GM18520 (cell line): ENCODE measurements around the gene SPARC.
"Not testable (repeated sequence)": the region's sequence is repeated elsewhere in the genome, so short reads cannot be mapped to it uniquely, and the experiment has no call there.

Source experiments
- ATAC-seq: cut with Tn5 transposase; IDR thresholded peaks from one replicate; pipeline ENCODE4 v1.9.1; 2021; ENCODE audit not compliant: unreplicated experiment

Gene SPARC

DNA sequence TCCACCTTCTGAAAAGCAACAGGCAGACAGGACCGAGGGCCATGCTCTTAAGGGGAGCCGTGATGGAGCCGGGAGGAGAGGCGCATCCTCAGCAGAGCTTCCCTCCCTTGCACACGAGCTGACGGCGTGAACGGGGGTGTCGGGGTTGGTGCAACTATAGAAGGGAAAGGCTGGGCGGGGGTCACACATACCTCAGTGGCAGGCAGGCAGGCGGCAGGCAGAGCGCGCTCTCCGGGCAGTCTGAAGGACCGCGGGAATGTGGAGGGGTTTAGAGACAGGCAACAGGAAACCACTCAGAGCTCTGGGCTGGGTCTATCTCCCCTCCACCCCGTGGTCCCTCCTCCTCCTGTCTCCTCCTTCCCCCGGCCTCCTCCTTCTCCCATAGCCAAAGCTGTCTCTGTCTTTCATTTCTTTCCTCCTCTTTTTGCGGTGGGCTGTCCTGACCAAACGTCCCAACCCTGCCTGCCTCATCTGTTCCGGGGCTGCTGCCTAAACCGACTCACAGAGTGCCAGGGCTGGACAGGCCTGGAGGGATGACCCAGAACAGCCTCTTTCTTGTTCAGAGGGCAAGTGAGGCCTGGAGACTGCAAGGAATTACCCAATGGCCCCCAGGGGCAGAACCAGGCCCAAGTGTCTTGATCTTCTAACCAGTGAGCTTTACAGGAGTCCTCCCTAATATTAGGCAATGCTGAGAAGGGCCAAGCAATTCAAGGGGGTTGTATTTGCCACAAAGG is at the start of gene SPARC:
TSS of gene SPARC (minus strand) at position 242 of the 734 bp plus-strand sequence. CDS start 10,727 bp downstream, outside the sequence.
- no peak for ATAC-seq

DNA sequence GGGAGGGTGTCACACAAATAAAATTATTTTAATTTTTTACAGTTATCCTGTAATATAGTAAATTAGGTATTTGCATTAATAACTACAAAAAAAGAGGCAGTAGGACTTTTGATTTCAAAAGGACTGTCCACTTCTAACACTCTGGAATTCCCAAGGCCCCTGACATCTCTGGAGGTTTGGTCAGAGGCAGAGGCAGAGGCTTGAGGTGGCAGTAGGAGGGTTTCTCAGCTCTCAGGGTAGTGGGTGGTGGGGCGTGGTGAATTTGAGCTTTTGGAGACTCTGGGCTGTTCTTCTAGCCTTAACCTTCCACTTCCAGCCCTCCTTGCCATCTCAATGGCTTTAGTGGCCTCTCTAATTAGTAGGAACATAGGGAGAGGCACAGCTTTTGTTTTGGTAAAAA is 48.9 kb upstream of the SPARC start:
- ATAC-seq = no peak

DNA sequence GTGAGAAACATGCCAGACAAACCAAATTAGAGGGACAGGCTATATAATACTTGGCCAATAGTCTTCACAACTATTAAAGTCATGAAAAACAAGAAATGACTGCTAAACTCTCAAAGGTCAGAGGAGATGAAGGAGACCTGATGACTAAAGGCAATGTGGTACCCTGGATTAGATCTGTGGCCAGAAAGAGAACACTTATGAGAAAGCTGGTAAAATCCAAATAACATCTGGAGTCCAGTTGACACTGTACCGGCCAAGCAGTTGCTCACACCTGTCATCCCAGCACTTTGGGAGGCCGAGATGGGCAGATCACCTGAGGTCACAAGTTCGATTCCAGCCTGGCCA is 47.3 kb upstream of the SPARC start:
- ATAC-seq = no peak

DNA sequence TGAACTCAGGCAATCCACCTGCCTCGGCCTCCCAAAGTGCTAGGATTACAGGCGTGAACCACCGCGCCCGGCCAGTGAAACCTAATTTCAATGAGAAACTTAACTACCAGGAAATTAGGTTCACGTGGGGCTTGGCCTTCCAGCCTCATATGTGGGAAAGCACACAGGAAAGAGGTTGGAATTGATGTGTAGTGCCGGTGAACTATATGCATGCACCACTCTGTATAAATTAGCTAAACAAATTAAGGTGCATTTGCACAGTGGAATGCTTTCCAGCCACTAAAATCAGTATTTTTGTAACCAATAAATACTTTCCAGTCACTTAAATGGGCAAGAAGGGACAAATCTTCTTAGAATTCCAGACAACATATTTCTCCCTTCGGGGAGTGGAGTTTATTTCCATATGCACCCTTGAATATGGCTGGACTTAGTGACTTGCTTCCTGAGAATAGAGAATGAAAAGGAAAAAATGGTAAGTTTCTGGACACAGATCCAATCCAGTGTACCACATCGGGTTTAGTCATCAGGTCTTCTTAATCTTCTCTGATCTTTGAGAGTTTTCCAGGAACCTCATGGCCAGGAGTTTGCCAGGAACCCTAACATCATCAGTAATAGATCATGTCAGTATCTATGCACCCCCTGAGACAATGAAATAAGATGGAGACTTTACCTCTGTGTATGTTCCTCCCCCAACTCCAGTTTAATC is 46.8 kb upstream of the SPARC start:
- ATAC-seq = no peak

GRCh38 chr5:151730381-151730780 is 43.7 kb upstream of the SPARC start:
- ATAC-seq = no peak

DNA sequence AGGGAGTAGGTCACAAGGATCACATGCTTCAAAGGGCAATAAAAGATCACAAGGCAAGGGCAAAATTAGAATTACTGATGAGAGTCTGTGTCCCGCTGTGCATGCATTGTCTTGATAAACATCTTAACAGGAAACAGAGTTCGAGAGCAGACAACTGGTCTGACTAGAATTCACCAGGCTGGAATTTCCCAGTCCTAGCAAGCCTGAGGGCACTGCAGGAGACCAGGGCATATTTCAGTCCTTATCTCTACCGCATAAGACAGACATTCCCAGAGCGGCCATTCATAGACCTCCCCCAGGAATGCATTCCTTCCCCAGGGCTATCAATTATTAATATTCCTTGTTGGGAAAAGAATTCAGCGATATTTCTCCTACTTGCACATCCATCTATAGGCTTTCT is 42.9 kb upstream of the SPARC start:
- not testable (repeated sequence) for ATAC-seq

DNA sequence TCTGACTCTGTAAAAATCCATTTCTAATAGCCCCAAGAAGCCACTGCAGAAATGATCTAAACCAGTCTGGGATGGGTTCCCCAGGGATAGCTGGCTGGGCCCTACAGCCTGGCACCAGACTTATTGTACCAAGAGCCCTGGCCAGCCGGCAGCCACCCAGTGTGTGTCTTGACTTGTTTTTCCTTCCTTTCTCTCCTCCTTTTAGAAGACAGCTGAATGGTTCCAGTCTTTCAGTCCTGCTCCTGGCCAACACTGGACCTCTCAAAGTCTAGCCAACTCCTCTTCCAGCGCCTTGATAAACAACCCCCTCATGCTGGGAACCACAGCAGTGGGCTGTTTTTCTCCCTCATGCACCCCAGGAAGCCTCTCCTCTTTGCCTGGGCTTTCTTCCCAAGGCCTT is 37.6 kb upstream of the SPARC start:
- no peak for ATAC-seq

DNA sequence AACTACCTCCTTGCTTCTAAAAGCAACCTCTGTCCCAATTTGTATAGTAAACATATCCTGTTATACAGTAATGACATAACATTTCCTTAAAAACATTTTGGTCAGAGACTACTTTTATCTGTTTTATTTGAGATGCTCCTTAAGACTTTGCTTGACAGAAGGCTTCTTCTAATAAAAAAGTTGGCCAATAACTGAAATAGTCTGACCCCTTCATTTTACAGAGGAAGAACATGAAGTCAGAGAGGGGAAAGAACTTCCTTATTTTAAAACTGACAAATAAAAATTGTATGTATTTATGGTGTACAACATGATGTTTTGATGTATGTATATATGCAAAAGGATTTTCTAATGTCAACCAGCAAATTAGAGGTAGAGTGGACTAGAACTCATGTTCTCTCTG is 35.8 kb upstream of the SPARC start:
- ATAC-seq = no peak

DNA sequence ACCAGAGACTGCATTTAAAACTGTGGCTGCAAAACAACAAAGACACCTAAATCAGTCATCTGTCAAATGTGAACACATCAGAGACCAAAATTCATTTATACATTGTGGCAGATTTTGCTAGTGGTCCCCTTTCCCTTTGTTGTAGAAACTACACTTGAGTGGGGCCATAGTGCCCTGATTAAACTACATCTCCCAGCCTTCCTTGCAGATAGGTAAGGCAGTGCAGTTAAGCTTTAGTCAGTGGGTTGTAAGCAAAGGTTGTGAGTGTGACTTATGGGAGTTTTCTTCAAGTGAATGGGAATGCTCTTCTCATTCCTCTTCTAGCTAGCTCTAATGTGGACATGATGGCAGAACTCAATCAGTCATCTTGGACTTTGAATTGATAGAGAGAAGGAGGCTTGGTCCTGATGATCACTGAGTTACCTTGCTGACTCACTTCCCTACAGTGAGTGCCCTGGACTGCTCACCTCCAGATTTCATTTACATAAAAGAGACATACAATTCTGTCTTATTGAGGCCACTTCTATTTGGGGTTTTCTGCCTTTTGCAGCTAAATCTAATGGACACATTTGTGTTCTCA is 35.2 kb upstream of the SPARC start:
- no peak for ATAC-seq

DNA sequence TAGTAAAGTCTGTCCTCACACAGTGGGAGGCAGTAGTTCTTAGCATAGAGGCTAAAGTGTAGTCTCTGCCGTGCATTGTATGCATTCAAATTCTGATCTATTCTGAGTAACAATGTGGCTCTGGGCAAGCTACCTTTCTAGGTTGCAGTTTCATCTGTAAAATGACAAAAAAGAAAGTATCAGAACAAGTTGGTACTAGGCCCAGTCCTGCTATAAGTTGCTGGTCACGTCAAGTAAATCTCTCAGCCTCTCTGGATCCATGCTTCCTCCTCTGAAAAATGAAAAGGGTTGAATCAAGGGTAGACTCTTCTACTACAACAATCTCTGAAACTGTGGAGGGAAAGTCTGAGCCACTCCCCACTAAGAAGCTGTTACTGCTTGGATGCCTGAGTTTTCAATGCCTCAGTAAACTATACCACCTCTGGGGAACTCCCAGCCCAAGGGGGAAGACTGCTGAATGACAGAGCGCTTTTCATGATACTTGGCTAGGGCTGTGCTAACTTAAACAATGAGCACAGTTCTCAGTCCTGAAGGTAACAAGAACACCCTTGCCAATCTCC is 34.5 kb upstream of the SPARC start:
- ATAC-seq = peak; percentile 74

DNA sequence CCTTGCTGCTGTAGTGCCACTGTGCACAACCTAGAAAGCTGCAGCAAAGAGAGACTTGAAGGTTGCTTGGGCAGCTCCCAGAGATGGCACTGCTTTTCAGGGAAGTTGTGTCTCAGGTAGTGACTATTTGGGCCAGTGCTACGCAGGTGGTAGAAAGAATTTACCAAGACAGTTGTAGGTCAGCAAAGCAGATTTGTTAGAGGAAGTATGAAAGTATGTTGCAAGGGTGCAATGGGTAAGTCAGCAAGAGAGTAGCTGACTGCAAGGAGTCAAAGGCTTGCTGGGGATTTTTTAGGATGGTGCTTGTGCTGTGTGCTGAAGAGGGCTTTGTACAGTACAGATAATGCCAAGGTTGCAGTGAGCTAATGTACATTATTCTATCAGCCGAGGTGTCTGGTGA is 33.5 kb upstream of the SPARC start:
- no peak for ATAC-seq

GRCh38 chr5:151719228-151720000 is 32.7 kb upstream of the SPARC start:
- ATAC-seq = no peak

GRCh38 chr5:151718646-151719045 is 31.9 kb upstream of the SPARC start:
- ATAC-seq = no peak

GRCh38 chr5:151718153-151718552 is 31.4 kb upstream of the SPARC start:
- ATAC-seq = no peak

DNA sequence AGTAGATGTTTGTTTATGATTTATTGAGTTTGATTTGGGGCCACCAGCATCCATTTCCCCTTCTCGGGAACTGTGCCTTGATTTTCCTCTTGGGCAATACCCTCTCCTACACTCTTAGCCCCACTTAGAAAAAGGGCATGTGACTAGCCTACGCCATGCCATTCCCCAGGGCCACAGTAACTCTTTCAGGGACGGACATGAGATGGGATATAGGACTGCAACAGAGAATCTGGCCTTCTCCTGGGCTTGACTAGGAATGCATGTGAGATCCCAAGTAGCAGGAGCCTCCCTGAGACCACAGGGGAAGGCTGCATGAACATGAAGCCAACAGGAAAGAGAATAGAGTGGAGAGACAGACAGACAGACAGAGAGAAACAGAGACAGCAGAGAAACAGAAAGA is 30.7 kb upstream of the SPARC start:
- ATAC-seq = no peak

GRCh38 chr5:151709109-151709735 is 22.5 kb upstream of the SPARC start:
- no peak for ATAC-seq

DNA sequence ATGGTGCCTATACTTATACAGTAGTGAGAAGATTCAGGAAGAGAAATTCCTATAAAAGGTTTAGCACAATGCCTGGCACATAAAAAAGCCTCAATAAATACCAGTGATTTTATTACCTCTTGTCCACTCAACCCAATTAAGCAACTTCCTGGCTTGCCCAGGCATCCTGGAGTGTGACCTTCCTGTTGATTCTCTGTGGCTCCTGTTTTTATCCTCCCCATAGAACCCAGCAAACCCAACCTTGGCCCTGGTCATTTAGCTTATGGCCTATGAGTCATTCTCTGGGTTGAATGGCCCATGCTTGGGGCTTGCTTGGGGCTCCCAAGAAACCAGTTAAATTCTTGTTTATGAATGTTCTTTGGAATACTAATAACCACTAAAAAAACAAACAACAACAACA is 21.4 kb upstream of the SPARC start:
- ATAC-seq = no peak

DNA sequence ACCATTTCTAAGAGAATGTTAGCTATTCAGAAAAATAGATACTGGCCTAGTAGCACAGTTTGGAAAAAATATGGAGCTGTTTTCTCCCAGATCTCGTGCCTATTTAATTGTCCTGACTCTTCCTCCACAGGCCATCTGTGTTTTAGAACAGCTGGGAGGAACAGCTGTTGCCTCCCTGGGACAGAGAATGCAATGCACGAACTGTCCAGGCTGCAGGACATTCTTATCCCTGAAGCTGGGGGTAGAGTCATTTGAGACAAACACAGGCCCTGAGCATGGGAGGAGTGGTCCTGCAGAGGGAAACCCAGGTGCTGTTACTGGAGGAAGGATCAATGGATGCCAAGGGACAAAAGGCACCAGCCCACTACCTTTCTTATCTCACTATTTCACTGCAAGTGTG is 20.9 kb upstream of the SPARC start:
- ATAC-seq = no peak

DNA sequence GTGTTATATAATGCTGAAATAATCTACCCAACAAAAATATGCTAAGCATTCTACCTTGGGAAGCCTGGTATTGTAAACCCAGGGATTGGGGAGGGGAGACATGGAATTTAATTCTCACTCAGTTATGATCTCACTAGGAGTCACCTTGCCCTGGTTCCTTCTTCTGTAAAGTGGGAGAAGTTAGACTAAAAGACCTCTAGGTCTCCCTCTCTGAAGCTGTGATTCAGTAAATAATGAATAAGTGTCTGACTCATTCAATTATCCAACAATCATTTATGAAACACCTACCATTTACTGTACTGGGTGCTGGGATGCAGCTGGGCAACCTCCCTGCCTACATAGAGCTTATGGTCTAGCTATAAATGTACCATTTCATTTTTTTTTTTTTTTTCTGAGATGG is 20.2 kb upstream of the SPARC start:
- ATAC-seq = no peak

- no peak for ATAC-seq
Observed at GRCh38 chr5:151703780-151704179, 17.1 kb upstream of the SPARC start.

DNA sequence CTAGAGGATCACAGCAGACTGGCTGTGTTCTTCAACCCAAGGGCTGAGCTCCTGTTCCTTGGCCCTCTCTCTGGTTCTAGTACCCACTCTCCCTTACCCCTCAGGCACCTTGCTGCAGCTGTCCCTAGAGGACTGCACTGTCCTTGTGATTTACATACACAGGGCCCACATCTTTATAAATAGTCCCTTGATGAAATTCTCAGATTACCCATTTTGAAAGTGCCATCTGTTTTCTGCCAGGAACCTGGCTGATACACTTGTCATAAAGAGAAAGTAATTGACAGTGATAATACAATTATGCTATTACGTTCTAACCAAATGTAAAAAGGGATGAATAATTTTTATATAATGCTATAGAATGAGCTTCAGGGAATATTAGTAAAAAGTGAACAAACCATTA is 16.5 kb upstream of the SPARC start:
- ATAC-seq = peak; percentile 97
